ENCODE data around the gene COQ9. TPM values are rescaled to one million over a fixed set of nuclear protein-coding genes. Genes with fewer than 3 reads are reported as not detected.

Gene COQ9
- total RNA-seq, 1 experiment from 2014 or later = 46.9 TPM

GRCh38 chr16:57452021-57452420, 4.7 kb downstream of the COQ9 start:
- Histone ChIP-seq H2AFZ (ENCODE audit: low read length) (no peak overlapping the region), H3K9me3 (ENCODE audit: low read length) (no peaks in the 10 kb centered on the region), H3K27ac (ENCODE audit: low read length) (no peak overlapping the region), H3K9ac (ENCODE audit: low read length) (no peak overlapping the region), H3K9me2 (replicated peaks; ENCODE audit: insufficient read depth, low read length) (no peaks in the 10 kb centered on the region), H3K4me1 (ENCODE audit: low read length) (peaks cover 14% of the 10 kb centered on the region), H3K4me3 (ENCODE audit: low read length) (no peak overlapping the region), H3K27me3 (ENCODE audit: low read length) (no peaks in the 10 kb centered on the region), H3K36me3 (ENCODE audit: insufficient read depth, low read length) (peaks cover 27% of the 10 kb centered on the region; the same call in 1 of the 2 replicates), H3K4me2 (ENCODE audit: low read depth, low read length, poor library complexity, severe bottlenecking) (no peak overlapping the region), H3K79me2 (ENCODE audit: low read length) (peaks cover 30% of the 10 kb centered on the region), H4K20me1 (ENCODE audit: insufficient read depth, low read depth, low read length) (no peaks in the 10 kb centered on the region)
- DNase-seq = no peak

GRCh38 chr16:57462209-57462977, 15.1 kb downstream of the COQ9 start, which contains the start of gene POLR2C:
TSS of gene POLR2C (plus strand) at chr16:57462679. CDS start at chr16:57462725, 46 bp downstream.
- Histone ChIP-seq H3K4me3 (ENCODE audit: low read length) (peak within 1 kb of the TSS; percentile 76), H3K27ac (ENCODE audit: low read length) (no peak within 1 kb of the TSS), H4K20me1 (ENCODE audit: insufficient read depth, low read depth, low read length) (0 out of 2 replicates have a peak, but pooled peaks cover 4% of the 10 kb centered on the region), H3K9ac (ENCODE audit: low read length) (peak within 1 kb of the TSS; percentile 78), H2AFZ (ENCODE audit: low read length) (no peak within 1 kb of the TSS), H3K4me1 (ENCODE audit: low read length) (peaks cover 10% of the 10 kb centered on the region), H3K4me2 (ENCODE audit: low read depth, low read length, poor library complexity, severe bottlenecking) (peak within 1 kb of the TSS; percentile 71), H3K9me2 (replicated peaks; ENCODE audit: insufficient read depth, low read length) (no peaks in the 10 kb centered on the region), H3K27me3 (ENCODE audit: low read length) (no peaks in the 10 kb centered on the region), H3K36me3 (ENCODE audit: insufficient read depth, low read length) (peaks cover 28% of the 10 kb centered on the region), H3K9me3 (ENCODE audit: low read length) (no peaks in the 10 kb centered on the region), H3K79me2 (ENCODE audit: low read length) (peaks cover 33% of the 10 kb centered on the region)
- peak; percentile 96 for DNase-seq

- peaks cover 10% of the 10 kb centered on the region for H3K4me1 ChIP-seq (ENCODE audit: low read length)
- H3K9me2 ChIP-seq (replicated peaks; ENCODE audit: insufficient read depth, low read length) = no peaks in the 10 kb centered on the region
- 0 out of 2 replicates have a peak, but pooled peaks cover 4% of the 10 kb centered on the region for H4K20me1 ChIP-seq (ENCODE audit: insufficient read depth, low read depth, low read length)
- H2AFZ ChIP-seq (ENCODE audit: low read length) = no peak overlapping the region
- H3K27me3 ChIP-seq (ENCODE audit: low read length) = no peaks in the 10 kb centered on the region
- peaks cover 31% of the 10 kb centered on the region for H3K36me3 ChIP-seq (ENCODE audit: insufficient read depth, low read length)
- DNase-seq = no peak
- H3K9me3 ChIP-seq (ENCODE audit: low read length) = no peaks in the 10 kb centered on the region
- peak overlapping the region; percentile 78 for H3K9ac ChIP-seq (ENCODE audit: low read length)
- peaks cover 33% of the 10 kb centered on the region for H3K79me2 ChIP-seq (ENCODE audit: low read length)
- peak overlapping the region; percentile 71 for H3K4me2 ChIP-seq (ENCODE audit: low read depth, low read length, poor library complexity, severe bottlenecking)
- no peak overlapping the region for H3K27ac ChIP-seq (ENCODE audit: low read length)
- peak overlapping the region; percentile 76 for H3K4me3 ChIP-seq (ENCODE audit: low read length)
Observed at GRCh38 chr16:57462978-57463362, 15.7 kb downstream of the COQ9 start.

GRCh38 chr16:57464523-57464922, 17.2 kb downstream of the COQ9 start:
- Histone ChIP-seq H3K4me2 (ENCODE audit: low read depth, low read length, poor library complexity, severe bottlenecking) (no peak overlapping the region), H3K4me1 (ENCODE audit: low read length) (peaks cover 10% of the 10 kb centered on the region), H3K4me3 (ENCODE audit: low read length) (no peak overlapping the region), H3K36me3 (ENCODE audit: insufficient read depth, low read length) (peaks cover 32% of the 10 kb centered on the region), H2AFZ (ENCODE audit: low read length) (no peak overlapping the region), H3K79me2 (ENCODE audit: low read length) (peaks cover 33% of the 10 kb centered on the region), H3K9ac (ENCODE audit: low read length) (0 out of 2 replicates have a peak overlapping the region, but pooled peaks have one; percentile 78), H3K9me2 (replicated peaks; ENCODE audit: insufficient read depth, low read length) (no peaks in the 10 kb centered on the region), H4K20me1 (ENCODE audit: insufficient read depth, low read depth, low read length) (0 out of 2 replicates have a peak, but pooled peaks cover 4% of the 10 kb centered on the region), H3K27me3 (ENCODE audit: low read length) (no peaks in the 10 kb centered on the region), H3K9me3 (ENCODE audit: low read length) (no peaks in the 10 kb centered on the region), H3K27ac (ENCODE audit: low read length) (no peak overlapping the region)
- no peak for DNase-seq

GRCh38 chr16:57468346-57468745, 21.1 kb downstream of the COQ9 start:
- no peaks in the 10 kb centered on the region for H3K9me3 ChIP-seq (ENCODE audit: low read length)
- H3K4me2 ChIP-seq (ENCODE audit: low read depth, low read length, poor library complexity, severe bottlenecking) = no peak overlapping the region
- H3K4me3 ChIP-seq (ENCODE audit: low read length) = no peak overlapping the region
- peaks cover 43% of the 10 kb centered on the region for H3K36me3 ChIP-seq (ENCODE audit: insufficient read depth, low read length)
- H3K9me2 ChIP-seq (replicated peaks; ENCODE audit: insufficient read depth, low read length) = no peaks in the 10 kb centered on the region
- no peaks in the 10 kb centered on the region for H3K27me3 ChIP-seq (ENCODE audit: low read length)
- H3K4me1 ChIP-seq (ENCODE audit: low read length) = peaks cover 9% of the 10 kb centered on the region
- no peak for DNase-seq
- no peak overlapping the region for H3K27ac ChIP-seq (ENCODE audit: low read length)
- peaks cover 24% of the 10 kb centered on the region for H3K79me2 ChIP-seq (ENCODE audit: low read length)
- no peak overlapping the region for H2AFZ ChIP-seq (ENCODE audit: low read length)
- H4K20me1 ChIP-seq (ENCODE audit: insufficient read depth, low read depth, low read length) = 0 out of 2 replicates have a peak, but pooled peaks cover 4% of the 10 kb centered on the region
- no peak overlapping the region for H3K9ac ChIP-seq (ENCODE audit: low read length)

- no peak overlapping the region for H3K9ac ChIP-seq (ENCODE audit: low read length)
- H3K27me3 ChIP-seq (ENCODE audit: low read length) = no peaks in the 10 kb centered on the region
- no peaks in the 10 kb centered on the region for H3K9me2 ChIP-seq (replicated peaks; ENCODE audit: insufficient read depth, low read length)
- peaks cover 2% of the 10 kb centered on the region for H3K4me1 ChIP-seq (ENCODE audit: low read length)
- H3K9me3 ChIP-seq (ENCODE audit: low read length) = no peaks in the 10 kb centered on the region
- H3K36me3 ChIP-seq (ENCODE audit: insufficient read depth, low read length) = peaks cover 40% of the 10 kb centered on the region
- H4K20me1 ChIP-seq (ENCODE audit: insufficient read depth, low read depth, low read length) = 0 out of 2 replicates have a peak, but pooled peaks cover 4% of the 10 kb centered on the region
- peaks cover 17% of the 10 kb centered on the region for H3K79me2 ChIP-seq (ENCODE audit: low read length)
- no peak overlapping the region for H3K27ac ChIP-seq (ENCODE audit: low read length)
- DNase-seq = no peak
- no peak overlapping the region for H3K4me2 ChIP-seq (ENCODE audit: low read depth, low read length, poor library complexity, severe bottlenecking)
- H3K4me3 ChIP-seq (ENCODE audit: low read length) = no peak overlapping the region
- no peak overlapping the region for H2AFZ ChIP-seq (ENCODE audit: low read length)
Observed at GRCh38 chr16:57469046-57469445, 21.8 kb downstream of the COQ9 start.

GRCh38 chr16:57469917-57470470, 22.7 kb downstream of the COQ9 start:
- Histone ChIP-seq H3K27ac (ENCODE audit: low read length) (no peak overlapping the region), H3K4me1 (ENCODE audit: low read length) (peaks cover 4% of the 10 kb centered on the region), H3K9me2 (replicated peaks; ENCODE audit: insufficient read depth, low read length) (no peaks in the 10 kb centered on the region), H4K20me1 (ENCODE audit: insufficient read depth, low read depth, low read length) (0 out of 2 replicates have a peak, but pooled peaks cover under 1% of the 10 kb centered on the region), H3K9ac (ENCODE audit: low read length) (no peak overlapping the region), H3K9me3 (ENCODE audit: low read length) (no peaks in the 10 kb centered on the region), H3K79me2 (ENCODE audit: low read length) (peaks cover 9% of the 10 kb centered on the region; the same call in 1 of the 2 replicates), H3K36me3 (ENCODE audit: insufficient read depth, low read length) (peaks cover 33% of the 10 kb centered on the region), H3K27me3 (ENCODE audit: low read length) (no peaks in the 10 kb centered on the region), H2AFZ (ENCODE audit: low read length) (no peak overlapping the region), H3K4me3 (ENCODE audit: low read length) (no peak overlapping the region), H3K4me2 (ENCODE audit: low read depth, low read length, poor library complexity, severe bottlenecking) (no peak overlapping the region)
- no peak for DNase-seq

- no peak overlapping the region for H2AFZ ChIP-seq (ENCODE audit: low read length)
- no peak overlapping the region for H3K4me2 ChIP-seq (ENCODE audit: low read depth, low read length, poor library complexity, severe bottlenecking)
- H3K79me2 ChIP-seq (ENCODE audit: low read length) = 0 out of 2 replicates have a peak, but pooled peaks cover 5% of the 10 kb centered on the region
- no peak overlapping the region for H3K4me3 ChIP-seq (ENCODE audit: low read length)
- no peaks in the 10 kb centered on the region for H3K9me3 ChIP-seq (ENCODE audit: low read length)
- no peaks in the 10 kb centered on the region for H3K9me2 ChIP-seq (replicated peaks; ENCODE audit: insufficient read depth, low read length)
- H4K20me1 ChIP-seq (ENCODE audit: insufficient read depth, low read depth, low read length) = no peaks in the 10 kb centered on the region
- H3K27me3 ChIP-seq (ENCODE audit: low read length) = no peaks in the 10 kb centered on the region
- DNase-seq = no peak
- H3K9ac ChIP-seq (ENCODE audit: low read length) = no peak overlapping the region
- H3K27ac ChIP-seq (ENCODE audit: low read length) = no peak overlapping the region
- peaks cover 26% of the 10 kb centered on the region for H3K36me3 ChIP-seq (ENCODE audit: insufficient read depth, low read length)
- H3K4me1 ChIP-seq (ENCODE audit: low read length) = peaks cover 11% of the 10 kb centered on the region
Observed at GRCh38 chr16:57470711-57471110, 23.4 kb downstream of the COQ9 start.

All from Karpas-422 (cell line).